ENCODE data around the gene MT1HL1.
"Not testable (repeated sequence)": the region's sequence is repeated elsewhere in the genome, so short reads cannot be mapped to it uniquely, and the experiment has no call there.

The MT1HL1 gene

DNA sequence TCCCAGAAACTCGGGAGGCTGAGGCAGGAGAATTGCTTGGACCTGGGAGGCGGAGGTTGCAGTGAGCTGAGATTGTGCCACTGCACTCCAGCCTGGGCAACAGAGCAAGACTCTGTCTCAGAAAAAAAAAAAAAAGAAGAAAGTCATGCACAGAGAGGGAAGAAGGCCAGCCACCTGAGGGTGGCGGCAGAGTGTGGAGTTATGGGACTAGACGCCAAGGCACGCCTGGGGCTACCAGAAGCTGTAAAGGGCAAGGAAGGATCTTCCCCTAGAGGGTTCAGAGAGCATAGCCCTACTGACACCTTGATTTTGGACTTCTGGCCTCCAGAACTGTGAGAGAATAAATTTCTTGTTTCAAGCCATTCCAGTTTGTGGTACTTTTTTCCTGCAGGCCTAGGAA, 30.2 kb downstream of the MT1HL1 start:
- DNase-seq, result not testable (repeated sequence)

GRCh38 chr1:236966636-236967035, 37.6 kb downstream of the MT1HL1 start:
- DNase-seq, result no peak

DNA sequence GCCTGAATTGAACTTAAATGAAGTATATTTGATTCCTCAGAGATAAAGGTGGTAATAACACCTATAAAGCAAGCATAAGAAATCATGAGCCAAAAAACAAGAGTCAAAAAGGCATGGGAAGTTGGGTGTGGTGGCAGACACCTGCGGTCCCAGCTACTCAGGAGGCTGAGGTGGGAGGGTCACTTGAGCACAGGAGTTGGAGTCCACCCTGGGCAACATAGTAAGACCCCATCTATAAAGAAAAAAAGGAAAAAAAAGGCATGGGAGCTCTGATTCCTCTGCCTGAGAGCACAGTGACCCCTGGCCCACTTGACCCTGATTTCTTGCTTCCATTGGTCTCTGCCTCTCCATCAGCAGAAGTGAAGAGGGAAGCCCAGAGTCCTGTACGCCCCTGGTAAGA, 40.3 kb downstream of the MT1HL1 start:
- DNase-seq, result no peak

DNA sequence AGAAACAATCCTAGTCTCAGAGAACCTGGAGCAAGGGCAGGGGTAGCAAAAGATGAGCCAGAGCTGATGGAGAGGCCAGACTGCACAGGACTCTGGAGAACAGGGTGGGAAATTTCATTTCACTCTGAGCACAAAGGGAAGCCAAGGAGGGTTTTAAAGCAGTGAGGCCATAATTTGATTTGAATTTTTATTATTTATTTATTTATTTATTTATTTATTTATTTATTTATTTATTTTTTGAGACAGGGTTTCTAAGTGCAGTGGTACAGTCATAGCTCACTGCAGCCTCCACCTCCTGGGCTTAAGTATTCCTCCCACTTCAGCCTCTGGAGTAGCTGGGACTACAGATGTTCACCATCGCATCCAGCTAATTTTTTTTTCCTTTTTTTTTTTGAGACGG, 45.1 kb downstream of the MT1HL1 start:
- DNase-seq, result no peak

- no peak for DNase-seq
Measured at GRCh38 chr1:236957235-236957634, 47.0 kb downstream of the MT1HL1 start.
